NCI-H146 treated with DMSO at 0.1 percent for 48 hours (cell line): ENCODE data around the gene PRELID3B.
"Not testable (repeated sequence)": the region's sequence is repeated elsewhere in the genome, so short reads cannot be mapped to it uniquely, and the experiment has no call there.

Source experiments
- DNase-seq: peaks from one replicate; lab custom pipeline; 2025; ENCODE audit not compliant: unreplicated experiment; lab: John Stamatoyannopoulos, UW

PRELID3B gene

DNA sequence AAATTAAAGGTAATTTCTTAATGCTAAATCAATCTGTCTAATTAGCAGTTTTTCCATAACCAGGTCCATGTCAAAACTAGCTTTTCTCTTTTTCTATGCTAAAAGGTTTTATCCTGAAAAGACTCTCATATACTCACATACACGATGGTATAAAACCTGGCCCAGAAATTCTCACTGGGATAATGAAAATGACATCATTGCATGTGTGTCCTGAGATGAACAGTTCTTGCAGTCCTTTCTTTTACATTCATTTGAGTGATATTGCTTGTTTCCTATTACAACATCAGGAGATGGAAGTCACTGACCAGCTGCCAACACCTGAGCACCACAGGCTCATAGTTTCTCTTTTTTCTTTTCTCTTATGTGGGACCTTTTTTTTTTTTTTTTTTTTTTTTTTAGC, 7.9 kb upstream of the PRELID3B start:
- DNase-seq: no peak

DNA sequence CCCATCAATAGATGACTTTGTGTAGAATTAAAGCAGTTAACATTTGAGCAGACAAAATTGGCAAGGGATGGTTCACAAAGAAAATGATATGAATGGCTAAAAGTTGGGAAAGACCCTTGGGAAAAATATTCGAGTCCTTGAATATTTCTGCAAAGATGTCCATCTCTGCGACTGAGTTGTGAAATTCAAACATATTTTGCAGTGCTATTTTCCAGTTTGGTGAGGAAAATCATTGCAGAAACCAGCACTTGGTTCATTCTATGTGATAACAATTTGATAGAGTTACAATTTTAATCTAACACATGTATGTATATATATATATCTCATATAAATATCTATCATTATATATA, 6.1 kb upstream of the PRELID3B start:
- DNase-seq: no peak

DNA sequence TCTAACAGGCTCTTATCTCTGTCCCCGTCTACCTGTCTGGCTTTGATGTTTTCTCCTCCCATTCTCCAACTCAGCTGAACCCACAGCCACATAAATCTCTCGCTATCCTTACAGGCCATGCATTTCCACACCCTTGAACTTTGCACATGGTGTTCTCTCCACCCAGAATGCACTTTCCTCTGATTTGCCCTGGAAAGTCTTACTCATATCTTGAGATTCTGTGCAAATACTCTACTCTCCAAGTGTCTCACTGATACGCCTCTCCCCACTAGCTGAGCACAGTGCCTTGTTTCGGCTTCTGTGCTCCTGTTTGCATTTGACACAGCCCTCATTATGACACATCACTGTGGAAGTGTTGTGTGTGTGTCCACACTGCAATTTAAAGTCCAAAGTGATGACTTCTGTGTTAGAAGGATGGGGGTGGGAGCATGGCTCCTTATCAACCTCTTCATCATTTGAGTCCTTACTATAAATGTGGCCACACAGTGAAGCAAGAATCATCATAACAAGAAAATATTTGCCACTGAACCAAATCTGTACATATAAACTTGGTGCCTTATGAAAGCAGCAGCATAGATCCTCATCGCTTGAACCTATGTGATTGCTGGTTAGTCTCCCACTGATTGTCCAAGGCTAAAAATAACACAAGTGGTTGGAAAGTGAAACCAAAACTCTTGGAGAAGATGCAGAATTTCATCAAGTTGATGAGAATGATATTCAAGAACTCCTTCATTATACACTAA, 5.5 kb upstream of the PRELID3B start:
- no peak for DNase-seq

DNA sequence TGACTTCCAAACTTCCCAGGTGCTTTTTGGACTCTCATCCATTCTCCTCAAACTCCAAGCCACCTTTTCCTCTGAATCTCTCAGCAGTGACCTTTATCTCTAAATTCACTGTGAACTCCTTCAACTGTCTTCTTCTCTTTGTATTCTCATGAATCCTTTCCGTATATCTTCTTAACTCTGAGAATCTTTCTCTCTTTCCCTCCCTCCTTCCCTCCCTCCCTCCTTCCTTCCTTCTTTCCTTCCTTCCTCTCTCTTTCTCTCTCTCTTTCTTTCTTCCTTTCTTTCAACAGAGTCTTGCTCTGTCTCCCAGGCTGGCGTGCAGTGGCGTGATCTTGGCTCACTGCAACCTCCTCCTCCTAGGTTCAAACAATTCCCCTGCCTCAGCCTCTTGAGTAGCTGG, 4.3 kb upstream of the PRELID3B start:
- no peak for DNase-seq

DNA sequence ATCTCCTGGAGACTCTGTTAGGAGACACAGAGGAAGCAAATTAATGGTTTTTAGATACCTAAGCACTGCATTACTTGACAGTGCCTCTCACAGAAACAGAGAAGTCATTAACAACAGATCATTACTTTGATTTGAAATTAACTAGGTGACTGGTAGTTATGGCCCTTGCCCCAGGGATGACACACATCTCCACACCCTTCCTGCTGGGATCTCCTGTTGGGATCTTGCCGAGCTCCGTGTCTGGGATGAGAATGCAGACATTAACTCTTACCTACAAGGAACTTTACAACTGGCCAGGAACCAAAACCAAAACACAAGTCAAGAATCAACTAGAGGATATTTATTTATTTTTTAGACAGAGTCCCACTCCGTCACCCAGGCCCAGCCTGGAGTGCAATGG, 2.2 kb upstream of the PRELID3B start:
- DNase-seq: no peak

DNA sequence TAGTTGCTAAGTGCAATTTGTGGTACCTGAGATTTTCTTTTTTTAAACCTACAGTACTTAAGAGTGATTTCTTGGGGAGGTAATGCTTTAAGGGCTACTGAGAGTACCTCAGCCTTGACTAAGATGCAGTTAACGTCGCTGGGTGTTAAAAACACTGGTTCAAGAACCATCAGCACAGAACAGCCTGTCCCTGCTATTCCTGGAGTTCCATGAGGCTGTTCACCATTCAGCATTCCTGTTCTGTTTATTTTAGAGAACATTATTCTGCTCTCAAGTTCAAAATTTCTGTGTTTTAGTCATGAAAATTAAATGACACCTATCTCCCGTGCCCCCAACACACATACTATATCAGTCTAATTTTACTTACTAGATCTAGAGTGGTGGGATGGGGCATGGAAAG, 1.7 kb upstream of the PRELID3B start:
- no peak for DNase-seq

DNA sequence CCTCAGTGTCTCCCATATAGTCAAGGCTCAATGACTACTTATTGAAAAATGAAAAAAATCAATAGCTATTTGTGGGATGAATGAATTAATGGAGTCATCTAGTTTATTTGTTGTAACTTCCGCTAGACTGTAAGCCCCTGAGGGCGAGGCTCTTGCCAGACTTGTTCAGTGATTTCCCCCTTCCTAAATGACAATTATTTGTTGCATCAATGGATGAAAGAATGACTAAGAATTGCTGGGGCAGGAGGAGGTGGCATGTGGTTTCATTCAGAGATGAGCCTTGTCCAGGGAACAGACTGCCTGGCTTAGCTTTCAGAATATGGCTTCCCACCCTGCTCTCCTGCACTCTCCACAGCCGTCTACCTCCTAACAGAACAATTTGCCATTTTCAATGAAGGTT, 1.1 kb upstream of the PRELID3B start:
- DNase-seq: peak; percentile 27

DNA sequence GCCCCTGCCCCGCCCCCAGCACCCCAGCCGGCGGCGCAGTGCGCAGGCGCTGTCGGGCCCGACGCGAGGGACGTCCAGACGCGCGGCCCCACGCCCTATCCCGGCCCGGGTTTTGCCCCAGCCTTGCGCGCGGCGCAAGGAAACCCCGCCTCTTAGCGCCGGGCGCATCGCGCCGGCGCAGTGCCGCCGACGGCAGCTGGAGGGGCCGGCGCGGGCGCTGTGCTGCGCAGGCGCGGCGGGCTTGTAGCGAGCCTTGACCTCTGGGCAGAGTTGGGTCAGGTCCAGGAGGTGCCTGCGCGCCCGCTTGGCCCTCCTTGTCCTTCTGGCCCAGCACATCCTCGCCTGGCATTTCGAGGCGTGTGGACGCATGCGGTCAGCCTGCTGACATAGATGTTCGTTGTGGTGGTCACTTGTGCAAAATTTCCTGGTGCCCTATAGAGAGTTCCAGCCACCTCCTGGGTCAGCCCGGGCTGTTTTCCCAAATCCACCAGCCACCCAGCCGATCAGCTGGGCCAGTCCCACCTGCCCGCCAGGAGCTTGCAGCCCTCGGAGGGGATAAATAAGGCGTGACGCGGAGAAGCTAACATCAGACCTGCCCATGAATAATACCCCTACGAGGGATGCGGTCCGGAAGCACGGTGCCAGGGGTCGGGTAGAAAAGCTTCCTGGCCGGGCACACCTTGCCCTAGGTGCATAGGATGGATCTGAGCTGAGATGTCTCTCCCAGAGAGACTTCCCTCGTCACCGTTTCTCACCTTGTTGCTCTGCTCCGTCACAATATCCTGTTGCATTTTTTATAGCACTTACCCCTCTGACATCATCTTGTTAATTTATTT, 428 bp upstream of the PRELID3B start:
- DNase-seq: peak; percentile 89

DNA sequence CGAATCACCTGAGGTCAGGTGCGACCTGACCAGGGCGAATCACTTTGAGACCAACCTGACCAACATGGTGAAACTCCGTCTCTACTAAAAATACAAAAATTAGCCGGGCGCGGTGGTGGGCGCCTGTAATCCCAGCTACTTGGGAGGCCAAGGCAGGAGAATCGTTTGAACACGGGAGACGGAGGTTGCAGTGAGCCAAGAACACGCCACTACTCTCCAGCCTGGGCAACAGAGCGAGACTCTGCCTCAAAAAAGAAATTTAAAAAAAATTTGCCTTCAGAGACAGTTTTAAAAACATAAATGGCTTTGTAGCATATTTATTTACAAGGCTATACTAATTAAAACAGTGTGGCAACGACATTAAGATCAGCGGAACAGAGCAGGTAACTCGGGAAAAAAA, 1.1 kb downstream of the PRELID3B start:
- DNase-seq: not testable (repeated sequence)

DNA sequence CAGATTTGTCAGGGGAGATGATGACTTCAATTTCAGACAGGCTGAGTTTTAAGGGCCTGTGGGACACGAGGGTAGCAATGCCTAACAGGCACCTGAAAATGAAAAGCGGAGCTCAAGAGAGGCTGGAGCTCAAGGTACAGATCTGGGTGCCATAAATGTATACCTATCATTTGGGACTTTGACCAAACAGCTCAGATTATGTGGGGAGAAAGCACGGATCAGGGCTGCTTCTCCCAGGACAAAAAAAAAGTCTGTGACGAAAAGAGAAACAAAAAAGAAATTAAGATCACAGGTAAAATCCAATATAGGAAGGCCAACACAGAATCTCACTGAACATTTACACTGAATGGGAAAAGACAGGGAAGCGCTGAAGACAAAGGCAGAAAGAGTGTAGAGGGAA, 1.9 kb downstream of the PRELID3B start:
- no peak for DNase-seq

DNA sequence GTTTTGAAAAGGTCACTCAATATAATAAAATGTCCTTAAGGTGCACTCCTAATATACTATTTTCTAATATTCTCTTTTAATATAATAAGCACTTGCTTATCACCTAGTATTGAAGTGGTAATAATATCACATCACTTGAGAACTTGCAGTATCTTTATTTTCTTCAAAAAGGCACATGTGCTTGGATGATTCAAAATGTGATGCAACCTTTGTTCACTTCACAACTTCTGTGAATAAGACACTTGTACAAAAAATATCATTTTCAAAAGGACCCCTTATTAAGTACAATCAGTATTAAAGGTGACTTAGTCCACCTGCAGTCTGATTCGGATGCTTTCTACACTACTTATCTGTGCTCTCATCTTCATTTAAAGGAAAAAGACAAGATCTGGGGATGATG, 3.4 kb downstream of the PRELID3B start:
- DNase-seq: no peak

DNA sequence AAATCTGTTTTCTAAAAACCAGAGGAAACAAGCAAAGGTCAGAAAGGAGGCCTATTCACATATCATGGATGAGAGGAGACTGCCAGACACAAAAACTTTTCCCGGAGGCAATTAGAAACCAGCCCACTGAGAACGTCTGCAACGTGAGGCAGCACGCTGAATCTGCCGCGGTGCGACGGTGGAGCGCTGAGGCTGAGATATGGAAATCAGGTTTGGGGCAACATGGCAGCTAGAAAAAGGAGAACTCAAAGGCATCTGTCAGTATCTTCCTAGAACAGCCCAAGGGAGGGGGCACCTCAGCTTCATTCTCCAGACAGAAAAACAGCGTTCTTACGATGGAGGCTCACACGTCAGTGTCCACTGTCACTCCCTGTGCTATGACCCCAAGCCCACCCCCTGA, 5.2 kb downstream of the PRELID3B start:
- DNase-seq: no peak

DNA sequence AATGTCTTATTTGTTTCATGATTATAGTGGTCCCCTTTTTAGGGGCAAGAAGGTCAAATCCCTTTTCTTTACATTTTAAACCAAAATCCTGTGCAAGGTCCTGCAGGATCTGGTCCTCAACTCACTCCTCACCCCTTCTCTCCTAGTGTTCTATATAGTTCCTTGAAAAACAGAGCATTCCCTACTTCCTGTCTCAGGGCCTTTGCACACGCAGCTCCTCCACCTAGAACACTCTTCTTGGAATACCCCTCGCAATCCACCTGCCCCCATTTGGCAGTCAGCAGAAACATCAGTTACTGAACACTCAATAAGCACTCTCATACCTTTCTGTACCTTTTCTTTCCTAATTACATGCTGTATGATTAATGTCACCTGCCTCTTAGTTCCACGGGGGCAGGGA, 7.2 kb downstream of the PRELID3B start:
- DNase-seq: no peak

DNA sequence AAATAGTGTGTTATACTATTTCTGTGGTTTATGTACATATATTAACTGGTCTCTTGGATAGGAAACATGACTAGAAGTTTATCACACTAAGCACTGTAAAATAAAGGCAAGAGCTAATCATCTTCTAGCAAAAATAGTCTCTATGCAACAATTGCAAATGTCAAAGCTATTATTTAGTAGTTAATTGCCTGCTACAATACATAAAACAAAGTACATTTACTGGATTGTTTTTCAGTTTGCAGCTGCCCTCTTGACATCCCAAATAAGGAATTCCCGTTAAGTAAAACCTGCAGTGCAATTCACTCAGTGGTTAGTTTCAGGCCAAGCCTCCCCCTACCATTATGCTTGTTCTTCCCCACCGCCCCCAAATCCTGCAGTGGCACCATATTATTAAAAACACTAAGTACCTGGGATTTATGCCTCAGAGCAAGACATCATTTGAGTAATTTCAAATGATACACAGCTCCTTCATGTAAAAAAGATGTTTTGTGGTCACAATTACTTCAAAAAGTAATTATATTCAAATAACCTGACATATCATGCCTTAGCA, 8.9 kb downstream of the PRELID3B start:
- DNase-seq: no peak

DNA sequence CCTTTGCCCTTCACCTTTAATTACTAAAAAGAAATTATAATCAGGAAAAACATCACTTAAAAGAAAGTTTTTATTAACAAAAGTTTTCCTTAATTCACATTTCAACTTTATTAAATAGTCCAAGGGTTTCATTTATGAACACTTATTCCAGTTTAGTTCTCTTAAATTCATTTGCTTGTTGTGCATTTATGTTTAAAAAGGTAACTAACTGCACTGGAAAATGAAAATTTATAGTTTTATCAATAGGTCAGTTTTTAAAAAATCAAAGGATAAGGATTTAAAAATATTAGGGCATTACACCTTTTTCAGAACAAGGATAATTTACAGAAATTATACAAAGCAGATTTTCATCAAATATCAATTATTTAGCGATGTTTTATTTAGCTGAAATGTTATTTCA, 9.5 kb downstream of the PRELID3B start:
- no peak for DNase-seq

DNA sequence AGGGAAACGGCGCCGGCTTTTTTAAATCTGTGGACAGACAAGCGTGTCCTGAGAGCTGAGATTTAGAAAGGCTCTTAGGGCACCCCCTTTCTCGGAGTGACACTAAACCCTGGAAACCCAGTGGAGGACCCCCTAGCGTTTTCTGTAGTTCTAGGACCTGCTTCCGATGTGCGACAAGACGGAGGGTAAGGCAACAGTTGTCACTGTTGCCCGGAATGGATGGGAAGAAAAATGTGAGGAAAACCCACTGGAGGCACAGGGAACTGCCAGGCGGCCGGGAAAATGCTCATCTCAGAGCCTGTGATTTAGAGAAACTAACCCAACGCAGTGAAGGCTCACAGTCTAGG, 9.9 kb downstream of the PRELID3B start:
- peak; percentile 73 for DNase-seq

DNA sequence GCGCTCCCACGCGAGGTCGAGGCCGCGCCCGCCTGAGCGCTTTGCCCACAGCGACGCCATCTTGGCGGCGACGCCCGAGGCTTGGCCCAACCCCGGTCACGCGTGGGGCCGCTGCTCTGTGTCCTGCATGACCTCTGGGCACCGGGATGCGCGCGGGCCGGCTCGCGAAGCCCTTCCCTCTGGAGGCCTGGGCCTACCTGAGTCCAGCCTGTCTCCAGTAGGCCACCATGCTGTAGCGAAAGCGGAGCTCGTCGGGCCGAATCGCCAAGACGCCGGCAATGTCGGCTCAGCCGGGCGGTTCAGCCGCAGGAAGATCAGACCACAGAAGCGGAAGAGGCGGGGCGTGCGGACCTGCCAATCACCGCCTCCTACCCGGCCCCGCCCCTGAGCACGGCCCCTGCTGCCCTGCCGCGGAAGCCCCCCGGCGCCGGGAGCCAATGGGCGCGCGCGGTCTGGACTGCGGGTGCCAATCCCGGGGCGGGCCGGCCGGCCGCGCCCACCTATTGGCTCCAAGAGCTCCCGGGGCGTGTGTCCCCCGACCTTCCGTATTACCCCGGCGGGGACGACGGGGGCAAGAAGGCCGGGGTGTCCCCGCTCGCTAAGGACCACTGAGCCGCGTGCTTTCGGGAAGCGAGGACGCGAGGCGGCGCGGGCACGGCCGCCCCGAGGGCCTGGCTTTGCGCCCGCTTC, 10.4 kb downstream of the PRELID3B start, which contains the start of gene ATP5F1E:
Gene ATP5F1E, minus strand, starts transcription at position 313 of the 690 bp plus-strand sequence. Its CDS starts 84 bp downstream, at position 229.
- peak; percentile 95 for DNase-seq

DNA sequence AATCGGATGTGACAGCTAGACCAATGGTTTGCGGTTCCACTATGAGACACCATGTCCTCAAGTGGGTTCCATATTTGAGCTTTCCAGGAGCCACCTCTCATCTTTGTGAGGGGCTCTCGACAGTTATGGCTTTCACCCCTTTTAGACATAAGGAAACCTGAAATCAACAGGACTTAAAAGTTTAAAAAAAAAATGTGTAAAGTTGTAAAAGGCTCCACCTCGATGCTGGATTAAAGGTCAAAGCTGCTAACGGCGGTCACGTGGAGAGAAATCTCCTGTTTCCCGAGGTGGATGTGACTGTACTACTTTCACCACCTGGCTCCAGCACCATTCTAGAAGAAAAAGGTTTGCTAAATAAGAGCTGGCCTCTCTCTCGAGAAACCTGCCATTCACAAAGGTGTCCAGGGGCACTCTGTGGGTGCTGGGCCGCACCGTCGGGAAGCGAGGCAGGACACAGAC, 11.0 kb downstream of the PRELID3B start:
- DNase-seq: no peak

DNA sequence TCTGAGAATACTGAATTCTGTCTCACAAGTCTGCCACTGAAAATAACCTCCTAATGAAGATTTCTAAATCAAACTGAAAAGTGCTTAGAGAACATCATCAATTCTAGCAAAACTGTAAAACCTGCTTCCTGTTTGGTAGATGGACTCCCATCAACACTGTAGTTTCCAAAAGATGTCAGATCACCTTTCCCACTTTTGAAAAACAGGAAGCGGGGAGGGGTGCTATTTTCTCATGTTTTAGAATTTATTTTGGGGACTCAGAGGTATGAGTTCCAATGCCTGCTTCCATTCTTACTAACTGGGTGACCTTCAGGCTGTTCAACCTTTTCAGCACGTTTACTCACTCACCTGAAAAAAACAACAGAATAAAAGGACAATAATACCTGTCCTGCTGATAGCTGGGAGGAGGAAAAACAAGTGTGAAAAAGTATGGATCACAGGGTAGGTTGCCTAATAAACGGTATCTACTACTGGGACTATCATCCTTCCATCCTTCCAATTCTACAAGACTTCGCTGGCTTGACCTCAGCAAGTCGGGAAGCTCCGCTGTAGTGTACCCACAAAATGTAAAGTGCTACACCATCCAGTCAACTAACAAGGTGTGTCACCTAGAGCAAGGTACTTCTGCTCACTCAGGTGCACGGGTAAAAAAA, 11.5 kb downstream of the PRELID3B start:
- no peak for DNase-seq

DNA sequence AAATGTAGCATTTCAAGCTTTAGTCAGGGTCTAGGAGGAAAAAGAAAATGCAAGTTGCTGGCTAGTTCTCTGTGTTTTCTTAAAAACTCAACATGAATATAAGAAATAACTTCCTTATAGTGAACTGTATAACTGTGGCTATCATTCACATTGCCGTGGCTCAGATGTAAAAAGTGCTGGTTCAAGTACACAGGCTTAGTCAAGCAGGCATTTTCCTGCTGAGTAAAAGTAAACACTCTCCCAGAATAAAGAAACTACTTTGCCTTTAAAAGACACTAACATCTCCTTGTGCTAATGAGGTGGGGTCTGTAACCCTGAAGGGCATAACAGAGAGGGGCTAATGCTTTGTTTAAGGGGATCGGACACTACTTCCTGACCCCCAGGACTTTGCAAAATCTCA, 13.8 kb downstream of the PRELID3B start:
- no peak for DNase-seq

DNA sequence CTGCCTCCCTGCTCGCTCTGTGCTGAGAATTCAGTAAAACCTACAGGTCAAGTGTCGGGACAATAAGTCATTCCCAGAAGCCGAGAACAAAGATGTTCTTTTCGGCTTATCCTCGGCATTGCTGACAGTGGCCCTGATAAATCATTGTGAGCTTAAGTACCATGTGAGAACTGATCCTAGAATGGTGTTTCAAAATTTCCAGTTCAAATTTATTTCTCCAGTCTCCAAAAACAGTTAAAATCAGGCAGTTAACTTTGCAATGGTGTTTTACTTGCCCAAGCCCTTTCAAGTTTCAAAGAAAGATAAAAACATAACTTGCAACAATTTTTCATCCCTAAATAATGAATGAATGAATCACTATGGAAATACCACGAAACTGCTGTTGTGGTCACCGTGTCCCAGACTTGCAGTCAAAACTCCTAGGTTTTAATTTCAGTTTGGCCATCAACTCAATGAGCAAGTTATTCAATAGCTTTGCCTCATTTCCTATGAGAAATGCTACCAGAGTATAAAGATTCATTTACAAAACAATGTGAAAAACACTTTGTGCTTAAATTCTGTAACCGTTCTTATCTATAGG, 14.8 kb downstream of the PRELID3B start:
- no peak for DNase-seq
